SHP77 treated with DMSO at 0.1 percent for 48 hours (cell line): ENCODE data around the gene MUC6.

ENCODE experiments used
- DNase-seq: peaks from one replicate; lab custom pipeline; 2025; lab: John Stamatoyannopoulos, UW

Gene MUC6, protein sequence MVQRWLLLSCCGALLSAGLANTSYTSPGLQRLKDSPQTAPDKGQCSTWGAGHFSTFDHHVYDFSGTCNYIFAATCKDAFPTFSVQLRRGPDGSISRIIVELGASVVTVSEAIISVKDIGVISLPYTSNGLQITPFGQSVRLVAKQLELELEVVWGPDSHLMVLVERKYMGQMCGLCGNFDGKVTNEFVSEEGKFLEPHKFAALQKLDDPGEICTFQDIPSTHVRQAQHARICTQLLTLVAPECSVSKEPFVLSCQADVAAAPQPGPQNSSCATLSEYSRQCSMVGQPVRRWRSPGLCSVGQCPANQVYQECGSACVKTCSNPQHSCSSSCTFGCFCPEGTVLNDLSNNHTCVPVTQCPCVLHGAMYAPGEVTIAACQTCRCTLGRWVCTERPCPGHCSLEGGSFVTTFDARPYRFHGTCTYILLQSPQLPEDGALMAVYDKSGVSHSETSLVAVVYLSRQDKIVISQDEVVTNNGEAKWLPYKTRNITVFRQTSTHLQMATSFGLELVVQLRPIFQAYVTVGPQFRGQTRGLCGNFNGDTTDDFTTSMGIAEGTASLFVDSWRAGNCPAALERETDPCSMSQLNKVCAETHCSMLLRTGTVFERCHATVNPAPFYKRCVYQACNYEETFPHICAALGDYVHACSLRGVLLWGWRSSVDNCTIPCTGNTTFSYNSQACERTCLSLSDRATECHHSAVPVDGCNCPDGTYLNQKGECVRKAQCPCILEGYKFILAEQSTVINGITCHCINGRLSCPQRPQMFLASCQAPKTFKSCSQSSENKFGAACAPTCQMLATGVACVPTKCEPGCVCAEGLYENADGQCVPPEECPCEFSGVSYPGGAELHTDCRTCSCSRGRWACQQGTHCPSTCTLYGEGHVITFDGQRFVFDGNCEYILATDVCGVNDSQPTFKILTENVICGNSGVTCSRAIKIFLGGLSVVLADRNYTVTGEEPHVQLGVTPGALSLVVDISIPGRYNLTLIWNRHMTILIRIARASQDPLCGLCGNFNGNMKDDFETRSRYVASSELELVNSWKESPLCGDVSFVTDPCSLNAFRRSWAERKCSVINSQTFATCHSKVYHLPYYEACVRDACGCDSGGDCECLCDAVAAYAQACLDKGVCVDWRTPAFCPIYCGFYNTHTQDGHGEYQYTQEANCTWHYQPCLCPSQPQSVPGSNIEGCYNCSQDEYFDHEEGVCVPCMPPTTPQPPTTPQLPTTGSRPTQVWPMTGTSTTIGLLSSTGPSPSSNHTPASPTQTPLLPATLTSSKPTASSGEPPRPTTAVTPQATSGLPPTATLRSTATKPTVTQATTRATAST (N-terminal part only)

DNA sequence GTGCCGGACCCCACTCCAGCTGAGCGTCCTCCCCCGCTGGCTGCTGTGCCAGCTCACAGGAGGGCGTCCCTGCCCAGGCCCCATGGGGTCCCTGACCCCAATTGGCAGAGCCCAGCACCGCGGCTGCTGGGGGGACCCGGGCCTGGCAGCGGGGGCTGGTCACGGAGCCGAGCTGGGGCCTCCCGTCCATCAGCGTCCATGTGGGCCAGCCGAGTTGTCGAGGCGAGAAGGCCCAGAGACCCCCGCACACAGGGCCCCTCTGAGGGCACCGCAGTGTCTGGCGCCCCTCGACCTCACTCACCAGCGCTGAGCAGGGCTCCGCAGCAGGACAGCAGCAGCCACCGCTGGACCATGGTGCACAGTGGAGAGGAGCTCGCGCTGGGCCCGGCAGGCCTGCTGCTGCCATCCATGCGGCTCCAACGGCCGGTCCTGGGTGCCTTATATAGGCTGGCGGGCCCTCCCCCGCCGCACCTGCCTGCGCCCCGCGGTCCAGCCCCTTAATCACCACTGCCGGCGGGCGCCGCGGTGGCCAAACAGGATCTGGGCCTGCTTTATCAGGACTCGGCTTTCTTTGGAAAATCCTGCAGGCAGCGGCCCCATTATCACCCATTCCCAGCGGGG is at the start of gene MUC6:
MUC6 (minus strand) TSS at position 416 of the 621 bp plus-strand sequence; CDS start at position 353, 63 bp downstream.
- DNase-seq = no peak

DNA sequence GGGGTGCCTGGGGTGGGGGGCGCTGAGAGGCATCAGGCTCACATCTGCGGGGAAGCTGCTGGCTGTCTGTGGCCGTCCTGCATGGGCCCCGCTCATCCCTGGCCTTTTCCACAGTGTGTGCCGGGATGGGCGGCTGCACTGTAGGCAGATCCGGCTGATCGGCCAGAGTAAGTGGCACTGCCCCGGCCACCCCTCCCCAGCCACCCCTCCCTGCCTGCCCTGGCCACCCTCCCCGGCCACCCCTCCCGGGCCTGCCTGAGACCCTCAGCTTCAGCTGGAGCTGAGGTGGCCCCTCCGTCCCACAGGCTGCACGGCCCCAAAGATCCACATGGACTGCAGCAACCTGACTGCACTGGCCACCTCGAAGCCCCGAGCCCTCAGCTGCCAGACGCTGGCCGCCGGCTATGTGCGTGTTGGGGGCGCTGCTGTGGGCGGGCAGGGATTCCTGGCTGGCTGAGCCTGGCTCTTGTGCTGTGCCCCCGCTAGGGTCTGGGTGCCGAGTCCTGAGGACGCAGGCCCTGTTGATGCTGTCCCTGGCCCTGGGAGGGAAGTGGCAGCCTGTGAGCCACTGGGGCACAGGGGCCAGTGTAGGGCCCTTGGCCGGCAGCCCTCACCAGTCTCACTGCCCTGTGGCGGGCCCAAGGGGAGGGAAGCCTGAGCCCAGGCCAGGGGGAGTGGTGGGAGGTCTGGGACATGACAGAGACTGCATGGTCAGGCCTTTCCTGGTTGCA is 49.1 kb upstream of the MUC6 start:
- DNase-seq = no peak

DNA sequence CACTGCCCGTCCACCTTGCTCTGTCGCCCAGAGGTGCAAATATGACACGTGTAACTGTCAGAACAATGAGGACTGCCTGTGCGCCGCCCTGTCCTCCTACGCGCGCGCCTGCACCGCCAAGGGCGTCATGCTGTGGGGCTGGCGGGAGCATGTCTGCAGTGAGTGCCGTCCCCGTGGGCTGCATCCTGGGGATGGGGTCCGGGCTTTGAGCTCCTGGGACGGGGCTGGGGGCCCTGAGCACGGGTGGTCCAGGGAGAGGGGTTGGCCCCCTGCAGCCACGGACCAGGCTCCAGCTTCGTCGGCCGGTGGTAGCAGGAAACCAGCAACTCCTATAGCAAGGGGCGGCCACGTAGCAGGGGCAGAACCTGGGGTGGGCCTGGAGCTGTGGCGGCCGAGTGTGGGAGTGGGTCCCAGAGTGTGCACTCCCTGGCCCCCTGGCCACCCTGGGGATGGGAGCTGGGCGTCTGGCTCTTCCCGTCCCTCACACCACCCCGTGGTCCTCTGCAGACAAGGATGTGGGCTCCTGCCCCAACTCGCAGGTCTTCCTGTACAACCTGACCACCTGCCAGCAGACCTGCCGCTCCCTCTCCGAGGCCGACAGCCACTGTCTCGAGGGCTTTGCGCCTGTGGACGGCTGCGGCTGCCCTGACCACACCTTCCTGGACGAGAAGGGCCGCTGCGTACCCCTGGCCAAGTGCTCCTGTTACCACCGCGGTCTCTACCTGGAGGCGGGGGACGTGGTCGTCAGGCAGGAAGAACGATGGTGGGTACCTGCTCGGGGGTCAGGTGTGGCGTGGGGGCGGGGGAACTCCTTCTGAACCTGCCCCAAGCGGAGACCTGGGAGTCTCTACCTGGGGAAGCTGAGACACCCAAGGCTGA is 48.3 kb upstream of the MUC6 start:
- no peak for DNase-seq

DNA sequence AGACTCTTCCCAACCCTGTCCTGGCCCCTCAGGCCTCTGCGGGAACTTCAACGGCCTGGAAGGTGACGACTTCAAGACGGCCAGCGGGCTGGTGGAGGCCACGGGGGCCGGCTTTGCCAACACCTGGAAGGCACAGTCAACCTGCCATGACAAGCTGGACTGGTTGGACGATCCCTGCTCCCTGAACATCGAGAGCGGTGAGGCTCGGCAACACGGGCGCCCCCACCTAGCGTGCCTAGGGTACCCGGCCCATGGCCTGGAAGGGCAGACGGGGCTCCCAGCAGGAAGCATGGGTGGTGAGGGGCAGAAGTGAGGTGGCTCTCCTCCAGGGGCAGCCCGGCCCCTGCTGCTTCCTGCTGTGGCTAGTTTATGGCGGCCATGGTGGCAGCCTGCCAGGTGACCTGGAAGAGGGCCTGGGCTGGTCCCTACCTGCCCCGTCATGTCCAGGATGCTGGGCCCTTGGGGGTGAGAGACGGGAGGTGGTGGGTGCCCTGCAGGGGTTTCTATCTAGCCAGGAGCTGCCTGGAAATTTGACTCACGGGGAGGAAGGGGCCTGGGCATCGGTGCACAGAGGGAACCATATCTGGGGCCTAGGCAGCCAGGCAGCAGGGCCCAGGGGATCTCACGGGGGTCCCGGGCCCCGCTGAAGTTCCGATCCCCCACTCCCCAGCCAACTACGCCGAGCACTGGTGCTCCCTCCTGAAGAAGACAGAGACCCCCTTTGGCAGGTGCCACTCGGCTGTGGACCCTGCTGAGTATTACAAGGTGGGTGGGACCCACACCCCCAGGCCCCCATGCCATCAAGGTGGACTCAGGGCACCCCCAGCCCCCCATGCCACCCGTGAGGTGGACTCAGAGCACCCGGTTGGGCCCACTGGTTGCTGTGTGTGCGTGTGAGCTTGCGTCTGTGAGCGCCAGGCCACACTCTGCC is 47.4 kb upstream of the MUC6 start:
- no peak for DNase-seq

DNA sequence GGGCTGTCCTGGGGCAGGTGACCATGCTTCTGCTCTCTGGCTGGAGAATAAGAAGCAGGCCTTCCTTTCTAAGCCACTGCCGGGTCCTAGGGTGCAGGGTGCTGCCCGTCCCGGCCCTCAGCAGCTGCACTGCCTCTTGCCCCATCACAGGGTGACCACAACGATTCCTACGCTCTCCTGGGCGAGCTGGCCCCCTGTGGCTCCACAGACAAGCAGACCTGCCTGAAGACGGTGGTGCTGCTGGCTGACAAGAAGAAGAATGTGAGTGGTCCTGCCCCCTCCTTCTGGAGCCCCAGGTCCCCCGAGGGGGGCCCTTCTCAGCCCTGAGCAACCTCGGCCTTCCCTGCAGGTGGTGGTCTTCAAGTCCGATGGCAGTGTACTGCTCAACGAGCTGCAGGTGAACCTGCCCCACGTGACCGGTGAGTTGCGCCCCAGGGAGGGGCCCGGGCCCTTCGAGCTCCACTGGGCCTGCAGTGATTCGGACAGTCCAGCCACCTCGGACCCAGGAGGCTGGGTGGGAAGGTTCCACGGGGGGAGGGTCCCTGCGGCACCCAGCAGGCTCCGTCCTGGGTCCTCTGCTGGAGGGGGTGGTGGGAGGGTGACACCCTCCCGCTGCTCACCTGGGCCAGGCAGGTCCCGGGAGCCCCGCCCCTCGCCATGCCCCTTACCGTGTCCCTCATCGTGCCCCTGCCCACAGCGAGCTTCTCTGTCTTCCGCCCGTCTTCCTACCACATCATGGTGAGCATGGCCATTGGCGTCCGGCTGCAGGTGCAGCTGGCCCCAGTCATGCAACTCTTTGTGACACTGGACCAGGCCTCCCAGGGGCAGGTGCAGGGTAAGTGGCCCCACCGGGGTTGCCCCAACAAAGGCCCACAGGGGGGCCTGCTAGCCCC is 46.5 kb upstream of the MUC6 start:
- no peak for DNase-seq

DNA sequence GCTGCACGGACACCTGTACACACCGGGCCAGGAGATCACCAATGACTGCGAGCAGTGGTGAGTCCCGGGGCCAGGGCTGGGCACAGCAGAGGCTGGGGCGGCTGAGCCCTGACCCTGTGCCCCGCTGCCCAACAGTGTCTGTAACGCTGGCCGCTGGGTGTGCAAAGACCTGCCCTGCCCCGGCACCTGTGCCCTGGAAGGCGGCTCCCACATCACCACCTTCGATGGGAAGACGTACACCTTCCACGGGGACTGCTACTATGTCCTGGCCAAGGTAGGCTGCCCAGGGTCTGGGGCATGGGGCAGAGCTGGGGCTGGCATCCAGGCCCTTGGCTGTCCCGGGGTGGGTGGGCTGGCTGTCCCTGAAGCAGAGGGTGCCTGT is 45.8 kb upstream of the MUC6 start:
- no peak for DNase-seq

DNA sequence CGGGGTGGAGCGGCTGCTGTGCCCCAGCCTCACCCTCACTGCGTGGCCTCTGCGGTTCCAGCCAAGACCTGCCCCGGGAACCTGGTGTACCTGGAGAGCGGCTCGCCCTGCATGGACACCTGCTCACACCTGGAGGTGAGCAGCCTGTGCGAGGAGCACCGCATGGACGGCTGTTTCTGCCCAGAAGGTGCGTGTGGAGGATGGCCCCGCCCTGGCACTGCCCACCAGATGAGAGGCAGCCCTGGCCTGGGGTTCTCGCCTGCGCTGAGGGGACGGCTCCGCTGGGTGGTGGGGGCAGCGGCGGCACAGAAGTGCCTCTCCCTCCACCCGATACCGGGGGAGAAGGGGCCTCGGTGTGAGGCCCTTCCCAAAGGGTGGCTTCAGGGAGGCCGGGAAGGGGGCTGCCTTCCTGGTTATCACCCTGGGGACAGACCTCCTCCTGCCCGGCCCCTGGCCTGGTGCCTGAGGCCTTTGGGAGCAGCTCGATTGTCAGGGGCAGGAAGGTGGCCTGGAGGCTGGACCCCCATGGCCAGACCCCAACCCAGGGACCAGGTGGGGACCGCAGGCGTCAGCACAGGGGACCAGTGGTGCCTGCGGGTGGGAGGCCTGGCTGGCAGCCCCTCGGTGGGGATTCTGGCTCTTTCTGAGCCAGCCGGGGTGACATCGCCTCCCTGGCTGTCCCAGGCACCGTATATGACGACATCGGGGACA is 45.2 kb upstream of the MUC6 start:
- no peak for DNase-seq

DNA sequence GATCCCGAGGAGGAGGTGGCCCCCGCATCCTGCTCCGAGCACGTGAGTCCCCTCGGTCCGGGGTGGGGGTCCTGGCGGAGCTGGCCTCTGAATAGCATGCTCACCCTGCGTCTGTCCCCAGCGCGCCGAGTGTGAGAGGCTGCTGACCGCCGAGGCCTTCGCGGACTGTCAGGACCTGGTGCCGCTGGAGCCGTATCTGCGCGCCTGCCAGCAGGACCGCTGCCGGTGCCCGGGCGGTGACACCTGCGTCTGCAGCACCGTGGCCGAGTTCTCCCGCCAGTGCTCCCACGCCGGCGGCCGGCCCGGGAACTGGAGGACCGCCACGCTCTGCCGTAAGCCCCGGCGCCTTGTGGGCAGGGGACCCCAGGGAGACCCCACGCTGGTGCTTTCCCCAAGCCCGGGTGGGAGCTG is 41.7 kb upstream of the MUC6 start:
- DNase-seq = no peak

DNA sequence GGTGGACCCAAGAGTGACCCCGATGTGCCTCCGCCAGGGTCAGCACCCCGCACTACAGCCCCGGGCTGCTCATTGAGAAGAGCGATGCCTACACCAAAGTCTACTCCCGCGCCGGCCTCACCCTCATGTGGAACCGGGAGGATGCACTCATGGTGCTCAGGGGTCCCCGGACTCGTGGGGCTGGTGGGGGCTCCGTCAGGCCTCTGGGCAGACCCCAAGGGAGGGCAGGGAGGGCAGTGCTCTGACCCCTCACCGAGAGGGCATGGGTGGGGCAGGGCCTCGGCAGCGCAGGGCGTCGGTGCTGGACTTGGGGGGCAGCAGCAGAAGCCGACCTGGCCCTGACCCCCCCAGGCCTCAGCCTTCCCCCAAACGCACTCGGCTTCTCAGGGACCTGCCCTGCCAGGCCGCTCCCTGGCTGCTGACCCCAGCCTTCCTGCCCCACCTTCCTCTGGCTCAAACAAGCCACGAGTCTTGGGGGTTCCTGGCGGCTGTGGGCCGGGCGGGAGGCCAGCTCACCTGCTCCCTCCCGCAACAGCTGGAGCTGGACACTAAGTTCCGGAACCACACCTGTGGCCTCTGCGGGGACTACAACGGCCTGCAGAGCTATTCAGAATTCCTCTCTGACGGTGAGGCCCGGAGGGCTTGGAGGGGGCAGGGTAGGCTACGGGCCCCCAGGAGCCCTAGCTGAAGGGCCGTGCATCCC is 41.0 kb upstream of the MUC6 start:
- DNase-seq = no peak

DNA sequence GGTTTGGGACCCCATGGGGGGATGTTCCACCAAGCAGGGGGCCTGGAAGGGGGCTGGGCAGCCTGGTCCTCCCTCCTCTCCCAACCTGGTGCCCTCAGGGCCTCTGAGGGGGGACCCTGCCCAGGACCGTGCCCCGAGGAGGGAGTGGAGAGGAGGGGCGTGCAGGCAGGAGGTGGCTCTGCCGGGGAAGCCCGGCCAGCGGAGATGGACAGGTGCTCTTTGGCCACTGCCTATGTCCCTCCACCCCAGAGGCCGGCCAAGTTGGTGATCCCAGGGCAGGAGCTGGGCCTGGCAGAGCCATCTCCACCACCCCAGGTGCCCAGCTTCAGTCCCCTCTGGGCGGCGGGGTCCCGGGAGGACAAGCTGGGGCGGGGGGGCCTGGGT is 40.5 kb upstream of the MUC6 start:
- no peak for DNase-seq

DNA sequence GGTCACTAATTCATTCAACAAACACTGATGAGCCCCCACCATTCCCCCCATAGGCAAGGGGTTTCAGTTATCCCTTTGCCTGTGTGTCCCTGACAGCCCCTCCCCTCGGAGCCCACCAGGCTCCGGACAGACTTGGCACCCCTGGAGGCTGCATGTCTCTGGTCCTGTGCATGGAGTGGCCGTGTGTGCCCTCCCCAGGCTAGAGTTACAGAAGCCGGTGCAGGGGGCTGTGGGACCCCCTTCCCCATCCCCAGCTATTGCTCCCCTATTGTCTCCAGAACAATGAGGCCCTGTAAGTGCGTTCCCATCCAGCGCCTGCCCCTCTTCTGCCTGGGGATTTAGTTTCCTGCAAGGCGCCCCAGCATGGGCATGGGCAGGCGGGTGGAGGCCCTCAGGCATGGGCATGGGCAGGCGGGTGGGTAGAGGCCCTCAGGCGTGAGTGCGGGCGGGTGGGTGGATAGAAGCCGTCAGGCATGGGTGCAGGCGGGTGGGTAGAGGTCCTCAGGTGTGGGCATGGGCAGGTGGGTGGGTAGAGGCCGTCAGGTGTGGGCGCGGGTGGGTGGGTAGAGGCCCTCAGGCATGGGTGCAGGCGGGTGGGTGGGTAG is 39.6 kb upstream of the MUC6 start:
- no peak for DNase-seq

DNA sequence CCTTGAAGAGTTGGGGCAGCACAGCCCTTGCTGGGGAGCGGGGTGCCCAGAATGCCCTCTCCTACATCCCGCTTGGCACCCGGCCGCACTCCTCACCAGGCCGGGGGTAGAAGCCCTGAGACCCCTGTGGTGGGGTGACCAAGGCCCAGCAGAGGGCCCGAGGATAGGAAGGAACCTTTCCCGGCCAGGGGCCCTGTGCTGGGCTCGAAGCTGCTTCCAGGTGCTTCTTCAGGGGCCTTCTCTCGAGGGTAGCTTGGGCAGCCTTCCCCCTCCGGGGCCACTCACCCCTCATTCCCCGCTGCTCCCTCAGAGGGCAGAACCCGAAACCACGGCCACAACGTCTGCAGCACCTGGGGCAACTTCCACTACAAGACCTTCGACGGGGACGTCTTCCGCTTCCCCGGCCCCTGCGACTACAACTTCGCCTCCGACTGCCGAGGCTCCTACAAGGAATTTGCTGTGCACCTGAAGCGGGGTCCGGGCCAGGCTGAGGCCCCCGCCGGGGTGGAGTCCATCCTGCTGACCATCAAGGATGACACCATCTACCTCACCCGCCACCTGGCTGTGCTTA is 38.9 kb upstream of the MUC6 start:
- no peak for DNase-seq

DNA sequence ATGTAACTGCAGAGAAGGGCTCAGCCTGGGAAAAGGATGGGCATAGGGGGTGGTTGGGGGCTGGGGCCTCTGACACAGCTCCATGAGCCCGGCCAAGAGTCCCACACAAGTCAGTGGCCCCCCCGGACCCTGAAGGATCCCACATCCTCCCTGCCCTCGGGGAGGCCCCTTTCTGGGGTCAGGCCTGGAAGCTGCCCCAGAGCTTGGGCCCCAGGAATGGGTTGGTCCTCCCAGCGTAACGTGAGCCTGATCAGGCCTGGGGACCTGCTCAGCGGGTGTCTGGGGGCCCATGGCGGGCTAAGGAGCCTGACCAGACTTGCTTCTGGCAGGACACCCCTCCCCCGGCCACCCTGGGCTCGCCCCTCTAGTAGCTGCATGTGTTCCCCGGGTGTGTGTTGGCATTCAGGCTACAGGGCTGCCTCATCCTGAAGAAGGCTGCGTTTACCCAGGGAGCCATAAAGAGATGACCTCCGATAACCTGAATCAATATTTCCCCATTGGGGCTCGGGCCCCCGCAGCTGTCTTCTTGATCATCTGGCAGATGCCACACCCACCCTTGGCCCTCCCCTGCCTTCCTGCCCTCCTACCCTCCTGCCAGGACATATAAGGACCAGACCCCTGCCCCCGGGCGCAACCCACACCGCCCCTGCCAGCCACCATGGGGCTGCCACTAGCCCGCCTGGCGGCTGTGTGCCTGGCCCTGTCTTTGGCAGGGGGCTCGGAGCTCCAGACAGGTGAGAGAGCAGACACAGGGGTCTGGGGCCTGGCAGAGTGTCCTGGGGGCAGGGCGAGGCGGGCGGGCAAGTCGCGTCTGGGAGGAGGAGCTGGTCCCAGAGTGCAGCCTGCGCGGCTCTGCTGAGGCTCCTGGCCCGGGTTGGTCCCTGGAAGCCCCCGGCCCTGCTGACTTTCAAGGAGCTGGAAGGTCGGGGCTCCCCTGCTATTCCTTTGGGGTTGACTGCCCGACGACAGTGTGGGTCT is 38.0 kb upstream of the MUC6 start, which contains the start of gene MUC2:
MUC2 (plus strand) TSS at position 631 of the 978 bp plus-strand sequence.
- no peak for DNase-seq

DNA sequence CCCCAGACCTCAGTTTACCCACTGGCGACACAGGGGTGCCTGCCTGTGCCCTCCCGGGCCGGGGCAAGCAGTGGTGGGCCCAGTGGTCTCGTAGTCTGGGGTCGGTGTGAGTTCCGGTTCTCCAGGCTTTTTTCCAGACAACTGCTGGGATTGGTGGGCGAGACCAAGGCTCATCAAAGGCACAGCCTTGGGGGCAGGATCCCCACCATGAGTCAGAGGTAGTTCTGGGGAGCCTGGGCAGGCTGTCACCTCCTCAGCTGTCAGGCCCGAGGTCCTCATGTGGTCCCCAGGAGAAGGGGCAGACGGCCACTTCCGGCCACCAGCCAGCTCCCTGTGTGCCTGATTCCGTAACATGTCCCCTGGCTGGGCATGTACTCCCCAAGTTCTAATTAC is 37.3 kb upstream of the MUC6 start:
- no peak for DNase-seq
